ENCODE data around the gene DLEU7. TPM values are rescaled to one million over a fixed set of nuclear protein-coding genes. Genes with fewer than 3 reads are reported as not detected.

The DLEU7 gene
- polyA plus RNA-seq (2012; ENCODE audit: insufficient read depth, insufficient read length, low read depth), result not detected

DNA sequence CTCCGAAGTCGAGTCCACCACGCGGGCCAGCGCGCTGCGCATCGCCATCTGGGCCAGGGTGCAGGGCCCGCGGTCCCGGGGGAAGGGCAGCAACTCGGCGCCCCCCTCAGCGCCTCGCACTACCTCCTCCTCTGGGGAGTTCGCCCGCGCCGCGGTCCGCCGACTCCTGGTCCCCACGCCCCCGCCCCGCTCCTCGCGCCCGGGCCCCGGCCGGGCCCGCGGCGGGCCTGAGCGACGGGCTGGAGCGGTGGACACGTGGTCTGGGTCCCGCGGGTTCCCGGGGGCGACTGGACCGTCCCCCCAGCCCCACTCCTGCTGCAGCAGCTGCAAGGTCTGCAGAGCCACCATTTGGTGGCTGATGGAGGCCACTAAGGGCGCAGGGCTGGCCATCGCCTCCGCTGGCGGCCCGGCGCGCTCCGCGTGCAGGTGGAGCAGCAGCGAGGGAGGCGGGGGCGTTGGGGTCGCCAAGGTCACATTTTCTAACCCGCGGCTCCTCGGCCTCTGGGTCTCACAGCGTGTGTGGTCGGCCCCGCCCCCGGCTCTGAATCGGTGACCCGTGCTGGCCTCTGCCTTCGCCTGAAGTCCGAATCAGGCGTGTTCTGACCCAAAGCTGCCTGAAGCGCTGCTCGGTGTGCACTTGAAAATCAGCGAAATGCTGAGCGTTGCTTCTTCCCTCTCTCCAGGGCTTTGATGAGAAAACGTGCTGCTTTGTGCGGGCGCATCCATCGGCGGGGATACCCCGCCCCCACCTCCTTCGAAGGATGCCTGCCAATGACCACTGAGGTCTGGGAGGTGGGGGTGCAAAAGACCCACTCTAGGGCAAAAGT, at the start of gene DLEU7:
DLEU7 (minus strand) TSS at position 436 of the 827 bp plus-strand sequence; CDS start at position 390, 46 bp downstream.
- Histone ChIP-seq H3K9me3 (no peaks in the 10 kb centered on the region), H3K27me3 (no peaks in the 10 kb centered on the region), H3K4me1 (no peaks in the 10 kb centered on the region; the same call in 1 of the 2 replicates), H3K4me3 (ENCODE audit: low read depth, low read length) (no peak within 1 kb of the TSS), H3K36me3 (no peaks in the 10 kb centered on the region)
- DNase-seq, result no peak
- TF ChIP-seq CTCF (IDR thresholded peaks at IDR 0.05; ENCODE audit: low read depth, low read length), result no peak

DNA sequence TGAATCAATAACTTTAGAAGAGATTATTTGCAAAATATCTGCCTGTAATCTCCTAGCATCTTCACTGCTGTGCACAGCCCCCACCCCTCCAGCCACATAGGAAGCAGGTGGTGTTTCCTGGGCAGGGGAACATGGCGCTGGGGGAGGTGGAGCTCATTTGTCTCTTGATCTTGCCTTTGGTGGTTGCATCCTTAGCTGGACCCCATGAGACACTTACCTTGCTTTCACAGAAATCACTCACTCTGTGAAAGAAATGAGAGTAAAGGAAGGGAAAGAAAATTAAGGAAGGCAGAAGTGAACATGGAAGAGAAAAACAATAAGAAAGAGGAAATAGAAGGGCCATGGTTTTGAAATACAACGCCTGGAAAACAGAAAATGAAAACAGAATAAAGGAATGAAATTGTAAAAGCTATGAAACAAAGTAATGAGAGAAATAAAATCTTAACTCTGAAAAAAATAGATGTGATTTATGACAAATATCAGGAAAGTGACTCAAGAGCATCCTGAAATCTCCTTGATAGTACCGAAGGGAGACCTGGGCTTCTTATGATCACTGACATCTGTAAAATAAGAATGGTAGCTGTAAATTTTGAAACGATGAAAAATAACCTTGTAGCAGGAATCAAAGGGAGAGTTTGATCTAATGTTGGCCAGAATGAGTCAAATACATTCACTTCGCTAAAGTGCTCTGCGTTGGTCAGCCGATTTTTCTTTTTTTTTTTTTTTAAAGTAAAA, 48.9 kb upstream of the DLEU7 start:
- Histone ChIP-seq H3K4me1 (peaks cover 12% of the 10 kb centered on the region), H3K4me3 (ENCODE audit: low read depth, low read length) (no peak overlapping the region), H3K27me3 (no peaks in the 10 kb centered on the region), H3K36me3 (no peaks in the 10 kb centered on the region), H3K9me3 (no peaks in the 10 kb centered on the region)
- no peak for DNase-seq
- no peak for TF ChIP-seq CTCF (IDR thresholded peaks at IDR 0.05; ENCODE audit: low read depth, low read length)

DNA sequence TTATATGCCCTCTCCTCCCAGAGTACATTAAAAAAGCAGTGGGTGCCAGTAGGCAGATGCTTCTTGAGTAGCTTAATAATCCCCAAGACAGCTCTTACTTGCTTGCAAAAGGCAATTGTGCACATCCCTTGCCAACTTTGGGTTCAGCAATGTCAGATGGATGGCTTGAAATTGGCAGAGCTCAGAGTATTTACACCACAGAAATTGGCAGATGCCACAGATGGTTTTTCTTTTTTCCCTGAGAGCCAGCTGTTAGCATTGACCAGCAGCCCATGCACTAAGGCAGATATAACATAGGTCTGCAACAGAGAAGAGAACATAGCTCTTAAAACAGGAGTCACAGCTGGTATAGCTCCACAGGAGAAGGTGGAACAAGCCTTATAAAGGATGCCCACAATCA, 47.7 kb upstream of the DLEU7 start:
- H3K4me3 ChIP-seq (ENCODE audit: low read depth, low read length), result no peak overlapping the region

GRCh38 chr13:50889317-50889716, 45.8 kb upstream of the DLEU7 start:
- no peaks in the 10 kb centered on the region for H3K9me3 ChIP-seq
- no peak overlapping the region for H3K4me3 ChIP-seq (ENCODE audit: low read depth, low read length)
- no peak for TF ChIP-seq CTCF (IDR thresholded peaks at IDR 0.05; ENCODE audit: low read depth, low read length)
- H3K27me3 ChIP-seq, result no peaks in the 10 kb centered on the region
- no peaks in the 10 kb centered on the region for H3K36me3 ChIP-seq
- DNase-seq, result no peak
- H3K4me1 ChIP-seq, result peaks cover 7% of the 10 kb centered on the region

More for the DNA sequence above, 47.7 kb upstream of the DLEU7 start:
- TF ChIP-seq CTCF (IDR thresholded peaks at IDR 0.05; ENCODE audit: low read depth, low read length), result no peak
- Histone ChIP-seq H3K9me3 (no peaks in the 10 kb centered on the region), H3K36me3 (no peaks in the 10 kb centered on the region), H3K4me1 (peaks cover 12% of the 10 kb centered on the region), H3K27me3 (no peaks in the 10 kb centered on the region)
- no peak for DNase-seq

- Histone ChIP-seq H3K36me3 (no peaks in the 10 kb centered on the region), H3K27me3 (no peaks in the 10 kb centered on the region), H3K4me1 (no peaks in the 10 kb centered on the region; the same call in 1 of the 2 replicates), H3K9me3 (no peaks in the 10 kb centered on the region), H3K4me3 (ENCODE audit: low read depth, low read length) (no peak overlapping the region)
- DNase-seq, result no peak
- no peak for TF ChIP-seq CTCF (IDR thresholded peaks at IDR 0.05; ENCODE audit: low read depth, low read length)
Measured at GRCh38 chr13:50888362-50888761, 44.9 kb upstream of the DLEU7 start.

Data from BE2C (cell line).